Stomach (tissue), 4 donors: ENCODE measurements around the gene GNB5.

Experiments used
- EP300 ChIP-seq: sonication (generic); formaldehyde crosslinking; IDR thresholded peaks from one replicate; pipeline ENCODE4 v1.6.1; 2017; ENCODE audit warnings: antibody characterized with exemption
- POLR2A ChIP-seq, 4 donors: fragments of 450-650 bp; IDR thresholded peaks; one replicate each; pipeline ENCODE4 v1.6.1; 2016; ENCODE audit warnings: antibody characterized with exemption in 4 of 4, control low read depth in 2 of 4, mild to moderate bottlenecking in 1 of 4, moderate library complexity in 1 of 4
- TF ChIP-seq, protein P1 (sequence below), 7 experiments: fragments of 450-650 bp in 4 of 7; fragments of 200-600 bp in 3 of 7; sonication (generic) in 3 of 7; IDR thresholded peaks; one replicate each; pipeline ENCODE4 v1.5.1; 2016 to 2019; ENCODE audit warnings: antibody characterized with exemption in 7 of 7, control low read depth in 2 of 7, mild to moderate bottlenecking in 1 of 7

- TF ChIP-seq, protein P1, sequence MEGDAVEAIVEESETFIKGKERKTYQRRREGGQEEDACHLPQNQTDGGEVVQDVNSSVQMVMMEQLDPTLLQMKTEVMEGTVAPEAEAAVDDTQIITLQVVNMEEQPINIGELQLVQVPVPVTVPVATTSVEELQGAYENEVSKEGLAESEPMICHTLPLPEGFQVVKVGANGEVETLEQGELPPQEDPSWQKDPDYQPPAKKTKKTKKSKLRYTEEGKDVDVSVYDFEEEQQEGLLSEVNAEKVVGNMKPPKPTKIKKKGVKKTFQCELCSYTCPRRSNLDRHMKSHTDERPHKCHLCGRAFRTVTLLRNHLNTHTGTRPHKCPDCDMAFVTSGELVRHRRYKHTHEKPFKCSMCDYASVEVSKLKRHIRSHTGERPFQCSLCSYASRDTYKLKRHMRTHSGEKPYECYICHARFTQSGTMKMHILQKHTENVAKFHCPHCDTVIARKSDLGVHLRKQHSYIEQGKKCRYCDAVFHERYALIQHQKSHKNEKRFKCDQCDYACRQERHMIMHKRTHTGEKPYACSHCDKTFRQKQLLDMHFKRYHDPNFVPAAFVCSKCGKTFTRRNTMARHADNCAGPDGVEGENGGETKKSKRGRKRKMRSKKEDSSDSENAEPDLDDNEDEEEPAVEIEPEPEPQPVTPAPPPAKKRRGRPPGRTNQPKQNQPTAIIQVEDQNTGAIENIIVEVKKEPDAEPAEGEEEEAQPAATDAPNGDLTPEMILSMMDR (IDR thresholded peaks at IDR 0.05): no peak
- TF ChIP-seq EP300 (no peak), POLR2A (IDR thresholded peaks at IDR 0.05) (no peak)
Measured at GRCh38 chr15:52082197-52083036, 108.8 kb downstream of the GNB5 start.
